HEK293T (cell line): ENCODE results near the gene ZHX3.

Source experiments
- CTCF ChIA-PET: fragments of 350-600 bp; formaldehyde crosslinking; extraction: SDS; loops from one replicate; lab custom pipeline; 2021; ENCODE audit warnings: antibody characterized with exemption, inconsistent platforms; lab: Yijun Ruan, JAX
- POLR2A ChIA-PET: fragments of 350-600 bp; formaldehyde crosslinking; extraction: SDS; loops from one replicate; lab custom pipeline; 2020; ENCODE audit warnings: antibody characterized with exemption, inconsistent platforms; lab: Yijun Ruan, JAX
- DNase-seq: peaks from one replicate; pipeline ENCODE4 v3.0.0; 2012; ENCODE audit warnings: mixed read lengths; ENCODE audit errors: extremely low spot score
- ARNT ChIP-seq: fragments of 450-650 bp; IDR thresholded peaks from 2 replicates; pipeline ENCODE4 v1.6.1; 2017; ENCODE audit warnings: mild to moderate bottlenecking
- BHLHE40 ChIP-seq: fragments of 450-650 bp; IDR thresholded peaks from 2 replicates; pipeline ENCODE4 v1.6.1; 2016; ENCODE audit warnings: mild to moderate bottlenecking, moderate library complexity, borderline replicate concordance
- CTBP1 ChIP-seq: fragments of 450-650 bp; IDR thresholded peaks from 2 replicates; pipeline ENCODE4 v1.6.1; 2016; ENCODE audit warnings: borderline replicate concordance
- ELF4 ChIP-seq: fragments of 450-650 bp; IDR thresholded peaks from 2 replicates; pipeline ENCODE4 v1.6.1; 2017; ENCODE audit warnings: antibody characterized with exemption
- FOXA1 ChIP-seq: fragments of 450-650 bp; IDR thresholded peaks from 2 replicates; pipeline ENCODE4 v1.6.1; 2016; ENCODE audit warnings: mild to moderate bottlenecking
- FOXK2 ChIP-seq: fragments of 450-650 bp; IDR thresholded peaks from 2 replicates; pipeline ENCODE4 v1.6.1; 2016; ENCODE audit warnings: mild to moderate bottlenecking
- FOXM1 ChIP-seq: fragments of 450-650 bp; IDR thresholded peaks from 2 replicates; pipeline ENCODE4 v1.6.1; 2017; ENCODE audit warnings: mild to moderate bottlenecking, borderline replicate concordance
- HDGF ChIP-seq: fragments of 450-650 bp; IDR thresholded peaks from 2 replicates; pipeline ENCODE4 v1.6.1; 2017; ENCODE audit warnings: antibody characterized with exemption, borderline replicate concordance
- L3MBTL2 ChIP-seq: fragments of 450-650 bp; conservative IDR thresholded peaks from 2 replicates; pipeline ENCODE4 v1.6.1; 2016; ENCODE audit warnings: mild to moderate bottlenecking
- LEF1 ChIP-seq: fragments of 450-650 bp; IDR thresholded peaks from 2 replicates; pipeline ENCODE4 v1.6.1; 2017; ENCODE audit warnings: mild to moderate bottlenecking, borderline replicate concordance
- NFRKB ChIP-seq: fragments of 450-650 bp; IDR thresholded peaks from 2 replicates; pipeline ENCODE4 v1.6.1; 2016; ENCODE audit warnings: mild to moderate bottlenecking, moderate library complexity
- PKNOX1 ChIP-seq: fragments of 450-650 bp; IDR thresholded peaks from 2 replicates; pipeline ENCODE4 v1.6.1; 2016
- SP1 ChIP-seq: fragments of 450-650 bp; IDR thresholded peaks from 2 replicates; pipeline ENCODE4 v1.6.1; 2017
- SUZ12 ChIP-seq: fragments of 450-650 bp; IDR thresholded peaks from 2 replicates; pipeline ENCODE4 v1.6.1; 2016; ENCODE audit warnings: mild to moderate bottlenecking
- TARDBP ChIP-seq: fragments of 450-650 bp; IDR thresholded peaks from 2 replicates; pipeline ENCODE4 v1.6.1; 2016
- ZNF384 ChIP-seq: fragments of 450-650 bp; IDR thresholded peaks from 2 replicates; pipeline ENCODE4 v1.6.1; 2016

The ZHX3 gene

GRCh38 chr20:41334443-41335421 is 17.2 kb upstream of the ZHX3 start:
- TF ChIP-seq L3MBTL2 = no peak
- TF ChIP-seq FOXK2 = no peak
- TF ChIP-seq ZNF384 = no peak
- no peak for TF ChIP-seq ARNT
- TF ChIP-seq HDGF = no peak
- no peak for TF ChIP-seq CTBP1
- TF ChIP-seq SUZ12 = no peak
- no peak for TF ChIP-seq SP1
- TF ChIP-seq PKNOX1 = no peak
- TF ChIP-seq FOXA1 = no peak
- TF ChIP-seq ELF4 = no peak
- TF ChIP-seq FOXM1 = no peak
- no peak for TF ChIP-seq NFRKB
- no peak for TF ChIP-seq LEF1
- no peak for TF ChIP-seq TARDBP
- TF ChIP-seq BHLHE40 = no peak
- no peak for DNase-seq
- CTCF ChIA-PET = interaction anchor here (0.6 kb wide), 1 partner anchor 102 kb away, joined by 3 read pairs; no protein-coding TSS in a partner anchor
- POLR2A ChIA-PET = no interaction called here

- ChIA-PET CTCF (no interaction called here), POLR2A (no interaction called here)
- TF ChIP-seq ELF4 (no peak), CTBP1 (no peak), LEF1 (no peak), TARDBP (no peak), SUZ12 (no peak), ZNF384 (no peak), FOXM1 (no peak), BHLHE40 (no peak), L3MBTL2 (no peak), PKNOX1 (no peak), HDGF (no peak), ARNT (no peak), FOXA1 (no peak), NFRKB (no peak), FOXK2 (no peak), SP1 (no peak)
These were observed 16.5 kb upstream of the ZHX3 start for GRCh38 chr20:41334036-41334435.

GRCh38 chr20:41331731-41332130 is 14.2 kb upstream of the ZHX3 start:
- DNase-seq = no peak
- POLR2A ChIA-PET = no interaction called here
- CTCF ChIA-PET = no interaction called here
- no peak for TF ChIP-seq L3MBTL2
- no peak for TF ChIP-seq SP1
- TF ChIP-seq LEF1 = no peak
- TF ChIP-seq PKNOX1 = no peak
- TF ChIP-seq ARNT = no peak
- TF ChIP-seq FOXK2 = no peak
- TF ChIP-seq NFRKB = no peak
- no peak for TF ChIP-seq FOXM1
- no peak for TF ChIP-seq BHLHE40
- no peak for TF ChIP-seq CTBP1
- no peak for TF ChIP-seq TARDBP

More at GRCh38 chr20:41334036-41334435, 16.5 kb upstream of the ZHX3 start:
- DNase-seq = no peak

- TF ChIP-seq L3MBTL2 (no peak), CTBP1 (no peak), LEF1 (no peak), FOXA1 (no peak), NFRKB (no peak), HDGF (no peak), PKNOX1 (no peak), FOXM1 (no peak), SUZ12 (no peak), ZNF384 (no peak), ELF4 (no peak)
- POLR2A ChIA-PET = no interaction called here
- CTCF ChIA-PET = interaction anchor here (0.7 kb wide), 1 partner anchor 81 kb away, joined by 4 read pairs; no protein-coding TSS in a partner anchor
- no peak for DNase-seq
These were observed 13.4 kb upstream of the ZHX3 start for GRCh38 chr20:41330941-41331340.

GRCh38 chr20:41330343-41330720 is 12.8 kb upstream of the ZHX3 start:
- TF ChIP-seq SP1 (no peak), CTBP1 (no peak), NFRKB (no peak), TARDBP (no peak), ZNF384 (no peak), ARNT (no peak), BHLHE40 (no peak), PKNOX1 (no peak), FOXK2 (no peak), LEF1 (no peak), SUZ12 (no peak), HDGF (no peak), FOXA1 (no peak), ELF4 (no peak)
- POLR2A ChIA-PET = no interaction called here
- CTCF ChIA-PET = no interaction called here
- DNase-seq = no peak
